ENCODE measurements around the gene MUTYH.

GRCh38 chr1:45386219-45386618, 46.0 kb upstream of the MUTYH start:
- TF ChIP-seq, protein P1, sequence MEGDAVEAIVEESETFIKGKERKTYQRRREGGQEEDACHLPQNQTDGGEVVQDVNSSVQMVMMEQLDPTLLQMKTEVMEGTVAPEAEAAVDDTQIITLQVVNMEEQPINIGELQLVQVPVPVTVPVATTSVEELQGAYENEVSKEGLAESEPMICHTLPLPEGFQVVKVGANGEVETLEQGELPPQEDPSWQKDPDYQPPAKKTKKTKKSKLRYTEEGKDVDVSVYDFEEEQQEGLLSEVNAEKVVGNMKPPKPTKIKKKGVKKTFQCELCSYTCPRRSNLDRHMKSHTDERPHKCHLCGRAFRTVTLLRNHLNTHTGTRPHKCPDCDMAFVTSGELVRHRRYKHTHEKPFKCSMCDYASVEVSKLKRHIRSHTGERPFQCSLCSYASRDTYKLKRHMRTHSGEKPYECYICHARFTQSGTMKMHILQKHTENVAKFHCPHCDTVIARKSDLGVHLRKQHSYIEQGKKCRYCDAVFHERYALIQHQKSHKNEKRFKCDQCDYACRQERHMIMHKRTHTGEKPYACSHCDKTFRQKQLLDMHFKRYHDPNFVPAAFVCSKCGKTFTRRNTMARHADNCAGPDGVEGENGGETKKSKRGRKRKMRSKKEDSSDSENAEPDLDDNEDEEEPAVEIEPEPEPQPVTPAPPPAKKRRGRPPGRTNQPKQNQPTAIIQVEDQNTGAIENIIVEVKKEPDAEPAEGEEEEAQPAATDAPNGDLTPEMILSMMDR (IDR thresholded peaks at IDR 0.05), result no peak
- TF ChIP-seq EP300 (IDR thresholded peaks at IDR 0.05), result no peak
- TF ChIP-seq POLR2A (IDR thresholded peaks at IDR 0.05), result no peak

All from ovary (tissue), 3 donors.